ENCODE data around the gene DYNC1H1.

The DYNC1H1 gene

DNA sequence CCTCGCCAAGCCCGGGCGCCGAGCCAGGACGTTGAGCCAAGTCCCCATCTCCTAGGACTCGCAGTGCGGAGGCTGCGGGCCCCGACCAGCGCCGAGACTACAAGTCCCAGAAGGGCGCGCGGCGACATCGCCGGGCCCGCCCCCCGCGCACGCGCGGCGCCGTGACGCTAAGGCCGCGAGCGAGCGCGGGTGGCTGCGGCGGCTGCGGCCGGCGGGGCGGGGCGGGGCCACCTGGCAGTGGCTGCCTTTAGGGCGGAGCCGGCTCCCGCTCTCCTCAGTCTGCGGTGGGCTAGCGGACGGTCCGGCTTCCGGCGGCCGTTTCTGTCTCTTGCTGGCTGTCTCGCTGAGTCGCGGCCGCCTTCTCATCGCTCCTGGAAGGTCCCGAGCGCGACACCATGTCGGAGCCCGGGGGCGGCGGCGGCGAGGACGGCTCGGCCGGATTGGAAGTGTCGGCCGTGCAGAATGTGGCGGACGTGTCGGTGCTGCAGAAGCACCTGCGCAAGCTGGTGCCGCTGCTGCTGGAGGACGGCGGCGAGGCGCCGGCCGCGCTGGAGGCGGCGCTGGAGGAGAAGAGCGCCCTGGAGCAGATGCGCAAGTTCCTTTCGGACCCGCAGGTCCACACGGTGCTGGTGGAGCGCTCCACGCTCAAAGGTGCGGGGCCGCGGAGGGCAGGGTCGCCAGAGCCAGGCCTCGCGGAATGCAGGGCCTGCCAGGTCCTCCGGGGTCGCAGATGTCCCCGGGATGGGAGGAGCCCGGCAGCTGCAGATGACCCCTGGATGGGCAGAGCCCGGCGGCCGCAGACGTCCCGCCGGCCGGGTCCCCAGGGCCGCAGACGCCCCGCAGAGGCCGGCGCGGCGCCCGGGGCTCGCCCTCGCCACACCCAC lies at the start of gene DYNC1H1:
Gene DYNC1H1 (plus strand): TSS at position 277 of the 884 bp plus-strand sequence. CDS start 119 bp downstream, at position 396.
- peak; percentile 88 for DNase-seq

DNA sequence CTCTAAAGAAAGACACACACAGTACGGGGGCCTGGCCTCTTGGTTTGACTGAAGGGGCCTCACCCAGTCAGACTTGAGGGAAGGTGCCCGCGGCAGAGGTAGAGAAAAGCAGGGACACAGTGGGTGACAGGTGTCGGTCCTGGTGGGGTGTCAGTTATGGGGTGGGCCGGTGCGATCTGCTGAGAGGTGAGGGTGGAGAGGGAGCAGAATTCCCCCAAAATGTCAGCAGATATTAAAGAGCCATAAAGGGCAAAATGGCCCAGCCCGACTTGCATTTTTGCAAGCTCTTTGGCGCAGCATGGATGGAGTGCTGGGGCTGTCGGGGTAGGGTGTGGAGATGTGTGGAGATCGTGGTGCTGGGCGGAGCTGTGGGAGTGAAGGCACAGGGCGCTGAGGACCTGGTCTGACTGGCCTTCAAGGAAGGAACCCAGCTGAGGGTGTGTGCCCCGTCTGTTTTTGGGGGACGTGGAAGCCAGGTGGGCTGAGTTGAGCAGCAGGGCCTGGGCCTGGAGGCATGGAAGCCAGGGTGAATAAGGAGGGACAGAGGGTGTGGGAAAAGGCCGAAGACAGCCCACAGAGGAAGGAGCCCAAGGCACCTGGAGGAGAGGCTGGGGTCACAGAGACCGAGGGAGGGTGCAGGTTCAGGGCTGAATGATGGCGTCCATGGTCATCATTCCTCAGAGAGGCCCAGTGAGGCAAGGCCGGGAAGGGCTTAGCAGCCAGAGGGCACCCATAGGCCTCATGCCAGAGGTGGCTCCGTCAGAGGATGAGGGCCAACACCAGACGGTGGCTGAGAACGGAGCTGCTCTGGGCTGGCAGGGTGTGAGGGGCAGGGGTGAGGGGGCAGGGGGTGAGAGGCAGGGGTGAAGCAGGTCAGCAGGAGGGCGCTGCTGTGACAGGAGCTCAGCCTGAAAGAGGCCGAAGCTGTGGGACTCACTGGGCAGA lies 48.2 kb upstream of the DYNC1H1 start:
- DNase-seq = no peak

GRCh38 chr14:101916816-101917412 lies 47.5 kb upstream of the DYNC1H1 start:
- no peak for DNase-seq

- DNase-seq = no peak
Measured at GRCh38 chr14:101917413-101918017, 46.9 kb upstream of the DYNC1H1 start.

GRCh38 chr14:101918065-101918989 lies 46.0 kb upstream of the DYNC1H1 start:
- DNase-seq = no peak

DNA sequence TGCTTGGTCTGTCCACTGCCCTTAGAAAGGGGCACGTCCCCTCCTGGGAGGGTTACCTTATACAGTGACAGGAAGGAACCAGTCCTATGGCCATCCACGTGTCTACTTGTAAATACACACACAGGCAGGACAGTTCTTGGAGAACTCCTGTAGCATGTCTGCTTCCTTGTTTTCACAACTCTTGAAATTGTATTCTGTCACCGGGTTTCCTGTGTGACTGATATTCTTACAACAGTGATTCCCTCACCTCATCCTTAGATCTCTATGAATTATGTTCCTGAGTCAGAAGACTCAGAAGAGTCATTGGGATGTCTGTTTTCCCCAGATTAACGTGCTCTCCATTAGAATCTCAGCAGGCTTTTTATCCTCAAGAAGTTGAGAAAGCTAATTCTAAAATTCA lies 44.1 kb upstream of the DYNC1H1 start:
- no peak for DNase-seq

DNA sequence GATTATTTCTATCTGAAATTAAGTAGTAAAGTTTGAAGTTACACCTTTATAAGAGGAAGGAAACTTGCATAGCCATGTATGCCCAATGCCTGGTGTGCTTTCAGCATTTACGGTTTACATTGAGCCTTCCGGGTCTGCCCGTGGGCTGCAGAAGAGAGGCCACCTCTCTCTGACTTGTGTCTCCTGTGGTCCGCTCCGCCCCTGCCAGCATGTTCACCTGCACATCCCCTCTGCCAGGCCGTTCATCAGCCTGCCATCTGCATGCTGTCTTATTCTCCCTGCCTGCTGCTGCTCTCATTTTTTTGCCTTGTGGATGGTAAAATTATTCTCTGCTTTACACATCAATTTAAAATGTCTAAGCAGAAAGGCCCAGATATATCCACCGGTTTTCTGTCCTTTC lies 41.5 kb upstream of the DYNC1H1 start:
- no peak for DNase-seq

GRCh38 chr14:101925152-101925551 lies 39.2 kb upstream of the DYNC1H1 start:
- DNase-seq = no peak

- DNase-seq = no peak
Measured at GRCh38 chr14:101926085-101926484, 38.3 kb upstream of the DYNC1H1 start.

DNA sequence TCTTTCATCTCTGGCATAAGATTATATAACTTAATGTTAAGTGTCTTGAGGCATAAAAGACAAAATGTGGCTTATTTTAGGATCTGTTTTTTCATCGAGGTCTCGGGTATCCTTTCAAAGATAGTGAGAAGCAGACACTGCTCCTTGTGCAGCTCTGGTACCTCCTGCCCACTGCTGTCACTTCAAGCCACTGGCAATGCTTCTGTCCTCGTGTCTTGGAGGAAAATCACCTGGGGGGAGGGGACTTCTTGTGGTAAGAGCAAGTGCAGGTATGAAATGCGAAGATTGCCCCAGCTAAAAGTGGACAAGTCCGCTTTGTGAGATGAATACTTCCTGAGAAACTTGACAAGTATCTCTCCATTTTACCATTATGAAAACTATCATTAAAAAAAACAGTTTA lies 37.8 kb upstream of the DYNC1H1 start:
- no peak for DNase-seq

GRCh38 chr14:101927859-101928258 lies 36.5 kb upstream of the DYNC1H1 start:
- no peak for DNase-seq

DNA sequence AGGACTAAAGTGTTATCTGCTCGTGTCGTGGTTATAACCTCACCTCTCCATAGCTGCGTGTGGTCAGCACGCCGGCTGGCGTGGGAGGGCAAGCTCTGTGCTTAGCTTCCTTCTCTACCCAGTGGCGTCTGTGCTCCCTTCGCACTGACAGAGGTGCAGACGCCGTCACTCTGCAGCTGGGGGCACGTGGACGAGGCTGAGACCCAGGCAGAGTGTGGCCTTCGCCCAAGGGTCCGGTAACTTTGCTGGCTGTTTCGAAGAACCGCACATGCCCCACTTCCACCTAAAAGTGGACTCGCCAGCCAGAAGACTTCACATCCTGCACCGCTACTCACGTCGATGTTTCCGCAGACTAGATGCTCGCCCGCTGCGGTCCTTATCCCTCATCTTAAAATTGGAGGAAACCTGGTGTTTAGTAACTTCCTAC lies 35.9 kb upstream of the DYNC1H1 start:
- DNase-seq = no peak

GRCh38 chr14:101929096-101929495 lies 35.3 kb upstream of the DYNC1H1 start:
- DNase-seq = no peak

DNA sequence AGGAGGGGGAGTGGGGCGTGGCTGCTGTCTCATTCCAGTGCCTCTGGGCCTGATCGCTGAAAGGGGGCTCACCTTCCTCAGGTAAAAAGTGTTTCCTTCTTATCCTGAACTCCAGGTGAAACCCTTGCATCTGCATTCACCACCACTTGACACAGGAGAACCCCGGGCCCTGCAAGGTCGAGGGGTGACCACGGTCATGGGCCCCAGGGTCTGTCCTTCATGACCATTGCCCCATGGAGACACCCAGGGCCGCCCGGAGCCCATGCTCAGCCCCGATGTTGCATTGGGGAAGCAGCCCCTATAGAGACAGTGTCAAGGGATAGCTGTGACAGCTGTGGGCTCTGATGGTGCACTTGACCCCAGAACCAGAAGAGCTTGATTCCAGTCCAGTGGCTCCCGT lies 34.4 kb upstream of the DYNC1H1 start:
- DNase-seq = no peak

DNA sequence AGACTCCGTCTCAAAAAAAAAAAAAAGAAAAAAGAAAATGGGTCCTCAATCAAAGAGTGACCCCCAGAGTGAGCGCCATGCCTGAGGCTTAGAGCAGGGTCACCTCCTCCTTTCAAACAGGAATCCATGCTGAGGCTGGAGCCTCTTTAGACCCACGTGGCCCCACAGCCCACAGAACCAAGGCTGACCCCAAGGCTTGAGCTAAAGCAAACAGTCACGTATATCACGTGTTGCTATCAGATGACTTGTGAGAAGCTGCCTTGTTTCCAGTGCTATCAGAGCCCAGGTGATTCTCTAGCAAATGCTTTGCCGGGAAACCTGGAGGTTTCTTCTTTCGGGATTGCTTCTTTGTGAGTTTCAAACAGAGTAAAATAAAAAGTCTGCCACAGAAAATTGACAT lies 31.7 kb upstream of the DYNC1H1 start:
- DNase-seq = no peak

GRCh38 chr14:101933209-101933608 lies 31.2 kb upstream of the DYNC1H1 start:
- DNase-seq = no peak

DNA sequence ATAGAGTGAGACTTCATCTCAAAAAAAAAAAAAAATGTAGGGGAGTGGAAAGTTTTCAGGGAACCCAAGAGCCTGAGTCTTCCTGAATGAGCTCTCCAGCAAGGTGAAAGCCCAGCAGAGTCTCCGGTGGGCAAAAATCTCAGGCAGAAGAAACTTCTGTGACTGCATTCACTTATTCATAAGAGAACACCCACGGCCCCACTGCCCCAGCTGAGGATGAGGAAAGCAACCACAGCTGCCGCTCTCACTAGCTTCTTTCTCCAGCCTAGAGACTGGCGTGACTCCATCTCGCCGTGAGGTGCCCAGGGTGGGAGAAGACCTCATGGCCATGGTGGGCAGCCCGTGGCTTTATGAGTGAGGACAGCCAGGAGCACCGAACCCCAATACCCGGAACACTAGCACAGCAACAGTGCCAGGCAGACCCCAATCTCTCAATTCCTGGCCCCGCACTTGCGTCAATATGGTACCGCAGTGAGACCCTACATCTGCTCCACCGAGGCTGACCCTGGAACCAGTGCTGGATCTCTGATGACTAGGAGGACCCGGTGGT lies 29.7 kb upstream of the DYNC1H1 start:
- no peak for DNase-seq

DNA sequence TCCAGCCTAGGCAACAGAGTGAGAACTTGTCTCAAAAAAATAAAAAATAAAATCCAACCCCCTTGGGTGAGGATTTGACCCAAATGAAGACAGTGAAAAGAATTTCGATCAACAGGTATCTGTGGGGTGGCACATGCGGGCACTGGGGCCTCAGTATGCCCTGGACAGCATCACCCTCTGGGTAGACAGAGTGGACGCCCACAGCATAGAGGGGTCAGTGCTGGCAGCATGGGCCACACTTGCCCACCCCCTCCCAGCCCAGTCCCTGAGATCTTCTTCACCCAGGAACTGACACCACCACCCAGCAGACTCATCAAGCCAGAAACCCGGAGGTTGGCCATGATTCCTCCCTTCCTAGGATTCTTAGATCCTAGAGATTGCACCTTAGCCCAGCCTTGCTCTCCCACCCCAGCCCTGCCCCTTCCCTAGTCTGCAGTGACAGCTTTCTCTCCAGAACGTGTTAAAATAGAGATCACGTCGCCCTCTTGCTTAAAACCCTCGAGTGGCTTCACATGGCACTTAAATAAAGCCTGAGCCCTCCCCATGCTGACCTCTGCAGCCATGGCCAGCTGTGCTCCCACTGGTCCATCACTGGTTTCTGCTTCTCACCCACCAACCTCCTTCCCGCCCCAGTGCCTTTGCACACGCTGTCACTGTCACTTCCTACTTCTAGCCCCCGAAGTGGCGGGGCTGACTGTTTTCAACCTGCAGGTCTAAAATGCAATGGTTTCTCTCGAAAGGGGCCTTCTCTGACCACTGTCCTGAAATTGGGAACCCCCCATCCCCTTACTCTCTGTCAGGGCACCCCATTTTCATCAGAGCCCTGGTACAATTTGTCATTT lies 26.2 kb upstream of the DYNC1H1 start:
- DNase-seq = no peak

GRCh38 chr14:101939646-101940170 lies 24.7 kb upstream of the DYNC1H1 start:
- no peak for DNase-seq

- no peak for DNase-seq
Measured at GRCh38 chr14:101944451-101944850, 19.9 kb upstream of the DYNC1H1 start.
